ENCODE results near the gene DUXB. TPM values are rescaled to one million over a fixed set of nuclear protein-coding genes. Genes with fewer than 3 reads are reported as not detected.

DUXB gene
- total RNA-seq, 1 donor from 2014 or later = not detected

DNA sequence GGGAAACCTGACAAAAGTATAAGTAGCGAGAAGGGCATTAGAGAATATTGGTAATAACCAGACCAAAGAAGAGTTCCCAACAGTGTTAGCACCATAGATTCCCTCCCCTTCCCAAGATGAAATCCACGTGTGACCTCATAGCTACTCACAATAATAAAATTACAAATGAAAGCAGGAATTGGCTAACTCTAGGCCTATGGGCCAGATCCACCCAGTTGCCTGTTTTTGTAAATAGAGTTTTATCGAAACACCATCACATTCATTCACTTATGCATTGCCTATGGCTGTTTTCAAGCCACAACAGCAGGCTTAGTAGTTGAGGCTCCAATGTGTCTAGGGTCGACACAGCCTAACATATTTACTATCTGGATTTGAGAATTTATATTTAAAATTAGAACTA lies 17.2 kb upstream of the DUXB start:
- Mint-ChIP-seq H3K36me3 (ENCODE audit: low read depth) (peaks cover 5% of the 10 kb centered on the region), H3K27me3 (ENCODE audit: low read depth) (peaks cover 8% of the 10 kb centered on the region), H3K4me3 (no peak overlapping the region), H3K9me3 (peaks cover 6% of the 10 kb centered on the region), H3K27ac (ENCODE audit: unreplicated experiment) (no peak overlapping the region), H3K4me1 (no peaks in the 10 kb centered on the region)
- DNase-seq (ENCODE audit: low read depth, low spot score) = no peak
- TF ChIP-seq, protein P1, sequence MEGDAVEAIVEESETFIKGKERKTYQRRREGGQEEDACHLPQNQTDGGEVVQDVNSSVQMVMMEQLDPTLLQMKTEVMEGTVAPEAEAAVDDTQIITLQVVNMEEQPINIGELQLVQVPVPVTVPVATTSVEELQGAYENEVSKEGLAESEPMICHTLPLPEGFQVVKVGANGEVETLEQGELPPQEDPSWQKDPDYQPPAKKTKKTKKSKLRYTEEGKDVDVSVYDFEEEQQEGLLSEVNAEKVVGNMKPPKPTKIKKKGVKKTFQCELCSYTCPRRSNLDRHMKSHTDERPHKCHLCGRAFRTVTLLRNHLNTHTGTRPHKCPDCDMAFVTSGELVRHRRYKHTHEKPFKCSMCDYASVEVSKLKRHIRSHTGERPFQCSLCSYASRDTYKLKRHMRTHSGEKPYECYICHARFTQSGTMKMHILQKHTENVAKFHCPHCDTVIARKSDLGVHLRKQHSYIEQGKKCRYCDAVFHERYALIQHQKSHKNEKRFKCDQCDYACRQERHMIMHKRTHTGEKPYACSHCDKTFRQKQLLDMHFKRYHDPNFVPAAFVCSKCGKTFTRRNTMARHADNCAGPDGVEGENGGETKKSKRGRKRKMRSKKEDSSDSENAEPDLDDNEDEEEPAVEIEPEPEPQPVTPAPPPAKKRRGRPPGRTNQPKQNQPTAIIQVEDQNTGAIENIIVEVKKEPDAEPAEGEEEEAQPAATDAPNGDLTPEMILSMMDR (conservative IDR thresholded peaks at IDR 0.05) = no peak

DNA sequence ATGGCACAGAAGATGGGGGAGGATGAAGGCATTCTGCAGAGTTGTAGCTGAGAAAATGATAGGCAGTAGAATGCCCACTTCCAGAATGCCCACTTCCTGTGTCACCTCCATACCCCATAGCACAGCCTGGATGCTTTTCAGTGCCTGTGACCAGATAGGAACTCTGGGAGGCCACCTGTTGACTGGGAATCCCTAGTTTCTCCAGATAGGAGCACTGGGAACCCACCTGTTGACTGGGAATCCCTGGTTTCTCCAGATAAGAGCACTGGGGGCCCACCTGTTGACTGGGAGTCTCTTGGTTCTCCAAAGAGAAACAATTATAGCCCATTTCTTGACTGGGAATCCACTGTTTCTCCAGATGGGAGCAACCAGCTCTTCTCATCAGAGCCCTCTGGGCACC lies 13.4 kb upstream of the DUXB start:
- H3K27me3 Mint-ChIP-seq (ENCODE audit: low read depth) = peaks cover 8% of the 10 kb centered on the region
- H3K4me1 Mint-ChIP-seq = no peaks in the 10 kb centered on the region
- DNase-seq (ENCODE audit: low read depth, low spot score) = no peak
- TF ChIP-seq, protein P1 (conservative IDR thresholded peaks at IDR 0.05) = no peak
- H3K9me3 Mint-ChIP-seq = peaks cover 12% of the 10 kb centered on the region
- H3K36me3 Mint-ChIP-seq (ENCODE audit: low read depth) = peaks cover 5% of the 10 kb centered on the region
- H3K4me3 Mint-ChIP-seq = no peak overlapping the region
- no peak overlapping the region for H3K27ac Mint-ChIP-seq (ENCODE audit: unreplicated experiment)

DNA sequence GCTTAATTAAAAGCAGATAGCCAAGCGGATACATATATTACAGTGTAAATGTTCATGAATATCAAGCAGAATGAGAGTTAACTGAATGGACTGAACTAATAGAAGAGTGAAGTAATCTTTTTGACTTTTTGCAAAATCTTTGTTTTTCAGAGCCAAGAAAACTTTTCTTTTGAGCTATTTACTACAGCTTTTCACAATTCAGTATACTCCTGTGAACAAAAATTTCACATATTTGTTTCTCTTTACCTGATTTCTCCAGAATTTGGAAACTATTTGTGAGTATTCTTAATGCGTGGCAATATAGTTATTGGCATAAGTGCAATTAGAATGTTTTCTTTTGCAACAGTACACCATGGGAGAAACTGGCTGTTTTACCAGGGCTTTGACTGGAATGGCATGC lies 9.1 kb upstream of the DUXB start:
- DNase-seq (ENCODE audit: low read depth, low spot score) = no peak
- Mint-ChIP-seq H3K9me3 (peaks cover 15% of the 10 kb centered on the region), H3K27me3 (ENCODE audit: low read depth) (peaks cover 4% of the 10 kb centered on the region), H3K4me3 (no peak overlapping the region), H3K36me3 (ENCODE audit: low read depth) (peaks cover 2% of the 10 kb centered on the region), H3K4me1 (no peaks in the 10 kb centered on the region), H3K27ac (ENCODE audit: unreplicated experiment) (no peak overlapping the region)
- TF ChIP-seq, protein P1 (conservative IDR thresholded peaks at IDR 0.05) = no peak

DNA sequence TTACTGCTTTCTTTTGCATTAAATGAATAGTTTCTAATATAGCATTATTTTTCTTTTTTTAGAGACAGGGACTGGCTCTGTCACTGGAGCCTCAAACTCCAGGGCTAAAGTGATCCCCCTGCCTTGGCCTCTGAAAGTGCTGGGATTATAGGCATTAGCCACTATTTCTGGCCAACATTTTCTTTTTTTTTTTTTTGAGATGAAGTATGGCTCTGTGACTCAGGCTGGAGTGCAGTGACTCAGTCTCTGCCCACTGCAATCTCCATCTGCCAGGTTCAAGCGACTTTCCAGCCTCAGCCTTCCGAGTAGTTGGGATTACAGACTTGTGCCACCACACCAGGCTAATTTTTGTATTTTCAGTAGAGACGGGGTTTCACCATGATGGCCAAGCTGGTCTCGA lies 2.0 kb upstream of the DUXB start:
- TF ChIP-seq, protein P1 (conservative IDR thresholded peaks at IDR 0.05) = no peak
- H3K27me3 Mint-ChIP-seq (ENCODE audit: low read depth) = no peaks in the 10 kb centered on the region
- H3K36me3 Mint-ChIP-seq (ENCODE audit: low read depth) = no peaks in the 10 kb centered on the region
- H3K27ac Mint-ChIP-seq (ENCODE audit: unreplicated experiment) = no peak overlapping the region
- peaks cover 4% of the 10 kb centered on the region for H3K9me3 Mint-ChIP-seq
- H3K4me1 Mint-ChIP-seq = no peaks in the 10 kb centered on the region
- H3K4me3 Mint-ChIP-seq = no peak overlapping the region
- no peak for DNase-seq (ENCODE audit: low read depth, low spot score)

DNA sequence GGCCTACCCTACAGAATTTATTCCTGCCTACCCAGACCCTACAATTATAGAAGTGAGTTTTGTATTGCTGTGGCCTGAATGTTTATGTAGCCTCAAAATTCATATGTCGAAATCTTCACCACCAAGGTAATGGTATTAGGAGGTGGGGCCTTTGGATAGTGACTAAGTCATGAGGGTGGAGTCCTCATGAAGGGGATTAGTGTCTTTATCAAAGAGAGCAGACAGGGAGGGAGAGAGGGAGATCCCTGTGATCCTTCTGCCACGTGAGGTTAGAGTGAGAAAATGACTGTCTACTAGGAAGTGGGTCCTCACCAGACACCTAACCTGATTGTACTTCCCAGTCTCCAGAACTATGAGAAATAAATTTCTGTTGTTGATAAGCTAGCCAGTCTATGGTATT lies 981 bp upstream of the DUXB start:
- no peak overlapping the region for H3K4me3 Mint-ChIP-seq
- H3K4me1 Mint-ChIP-seq = no peaks in the 10 kb centered on the region
- TF ChIP-seq, protein P1 (conservative IDR thresholded peaks at IDR 0.05) = no peak
- H3K27me3 Mint-ChIP-seq (ENCODE audit: low read depth) = no peaks in the 10 kb centered on the region
- H3K27ac Mint-ChIP-seq (ENCODE audit: unreplicated experiment) = no peak overlapping the region
- H3K36me3 Mint-ChIP-seq (ENCODE audit: low read depth) = no peaks in the 10 kb centered on the region
- DNase-seq (ENCODE audit: low read depth, low spot score) = no peak
- H3K9me3 Mint-ChIP-seq = peaks cover 2% of the 10 kb centered on the region

DNA sequence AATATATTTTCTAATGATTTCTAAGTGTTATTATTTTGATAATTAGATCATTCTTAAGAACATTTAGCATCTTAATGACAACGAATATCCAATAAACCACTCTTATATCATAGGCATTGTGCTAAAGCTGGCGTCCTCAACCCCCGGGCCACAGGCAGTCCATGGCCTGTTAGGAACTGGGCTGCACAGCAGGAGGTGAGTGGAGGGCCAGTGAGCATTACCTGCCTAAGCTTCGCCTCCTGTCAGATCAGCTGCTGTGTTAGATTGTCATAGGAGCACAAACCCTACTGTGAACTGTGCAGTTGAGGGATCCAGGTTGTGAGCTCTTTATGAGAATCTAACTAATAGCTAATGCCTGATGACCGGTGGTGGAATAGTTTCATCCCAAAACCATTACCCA lies 3.7 kb downstream of the DUXB start:
- H3K9me3 Mint-ChIP-seq = no peaks in the 10 kb centered on the region
- H3K4me3 Mint-ChIP-seq = no peak overlapping the region
- no peak for DNase-seq (ENCODE audit: low read depth, low spot score)
- no peaks in the 10 kb centered on the region for H3K36me3 Mint-ChIP-seq (ENCODE audit: low read depth)
- H3K27ac Mint-ChIP-seq (ENCODE audit: unreplicated experiment) = no peak overlapping the region
- H3K4me1 Mint-ChIP-seq = no peaks in the 10 kb centered on the region
- H3K27me3 Mint-ChIP-seq (ENCODE audit: low read depth) = no peaks in the 10 kb centered on the region
- TF ChIP-seq, protein P1 (conservative IDR thresholded peaks at IDR 0.05) = no peak
